NAMALWA (cell line): Measurements from ENCODE around the gene SENP1.

Experiments used
- DNase-seq: peaks from one replicate; pipeline ENCODE4 v3.0.0-alpha.2; 2015; ENCODE audit warnings: low spot score

SENP1 gene

GRCh38 chr12:48067250-48067938 is 38.5 kb downstream of the SENP1 start:
- DNase-seq: no peak

DNA sequence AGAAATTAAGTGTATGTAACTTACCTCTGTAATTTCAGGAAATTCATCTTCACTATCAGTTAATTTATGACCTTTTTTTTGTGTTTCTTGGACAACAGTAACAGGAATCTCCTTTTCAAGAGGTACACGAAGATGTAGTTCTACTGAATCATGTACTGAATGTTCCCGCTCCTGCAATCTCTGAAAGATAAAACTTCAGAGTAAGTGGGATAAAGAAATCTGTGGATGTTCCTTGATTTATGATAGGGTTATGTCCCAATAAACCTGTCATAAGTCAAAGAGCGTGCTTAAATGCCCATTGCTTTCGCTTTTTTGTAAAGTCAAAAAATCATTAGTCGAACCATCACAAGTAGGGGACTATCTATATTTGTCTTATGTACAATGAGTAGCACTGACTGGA is 40.8 kb downstream of the SENP1 start:
- no peak for DNase-seq

DNA sequence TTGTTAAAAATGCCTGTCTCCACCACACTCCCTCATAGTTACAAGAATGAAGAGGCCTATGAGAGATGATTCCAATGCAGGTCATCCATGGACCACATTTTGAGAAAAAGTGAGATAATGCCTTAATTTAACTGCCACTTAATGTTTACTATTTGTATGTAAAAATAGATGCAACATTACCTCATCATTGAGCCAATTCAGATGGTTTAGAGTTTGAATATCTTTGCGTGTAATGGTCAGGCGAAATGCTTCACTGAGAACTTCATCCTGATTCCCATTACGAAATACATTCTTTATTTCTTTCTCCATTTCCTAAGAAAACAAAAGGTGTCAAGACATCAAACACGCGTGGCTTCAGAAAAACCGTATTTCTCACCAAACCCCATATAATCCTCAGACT is 42.3 kb downstream of the SENP1 start:
- no peak for DNase-seq

- no peak for DNase-seq
Measured at GRCh38 chr12:48061938-48062719, 43.8 kb downstream of the SENP1 start.

DNA sequence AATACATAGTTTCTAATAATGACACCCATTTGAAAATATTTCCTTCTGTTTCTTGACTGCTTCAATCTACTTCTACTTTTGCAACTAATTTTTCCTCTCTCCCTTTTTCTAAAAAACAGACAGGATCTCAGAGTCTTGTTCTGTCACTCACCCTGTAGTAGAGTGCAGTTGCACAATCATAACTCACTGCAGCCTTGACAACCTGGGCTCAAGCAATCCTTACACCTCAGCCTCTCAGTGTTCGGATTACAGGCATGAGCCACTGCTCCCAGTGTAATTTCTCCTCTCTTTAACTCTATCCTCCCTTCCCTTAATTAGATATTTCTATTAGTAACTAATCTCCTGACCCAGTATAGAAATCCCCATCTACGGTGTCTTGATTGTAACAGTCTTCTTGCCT is 45.4 kb downstream of the SENP1 start:
- no peak for DNase-seq

GRCh38 chr12:48058771-48059170 is 47.1 kb downstream of the SENP1 start:
- no peak for DNase-seq

DNA sequence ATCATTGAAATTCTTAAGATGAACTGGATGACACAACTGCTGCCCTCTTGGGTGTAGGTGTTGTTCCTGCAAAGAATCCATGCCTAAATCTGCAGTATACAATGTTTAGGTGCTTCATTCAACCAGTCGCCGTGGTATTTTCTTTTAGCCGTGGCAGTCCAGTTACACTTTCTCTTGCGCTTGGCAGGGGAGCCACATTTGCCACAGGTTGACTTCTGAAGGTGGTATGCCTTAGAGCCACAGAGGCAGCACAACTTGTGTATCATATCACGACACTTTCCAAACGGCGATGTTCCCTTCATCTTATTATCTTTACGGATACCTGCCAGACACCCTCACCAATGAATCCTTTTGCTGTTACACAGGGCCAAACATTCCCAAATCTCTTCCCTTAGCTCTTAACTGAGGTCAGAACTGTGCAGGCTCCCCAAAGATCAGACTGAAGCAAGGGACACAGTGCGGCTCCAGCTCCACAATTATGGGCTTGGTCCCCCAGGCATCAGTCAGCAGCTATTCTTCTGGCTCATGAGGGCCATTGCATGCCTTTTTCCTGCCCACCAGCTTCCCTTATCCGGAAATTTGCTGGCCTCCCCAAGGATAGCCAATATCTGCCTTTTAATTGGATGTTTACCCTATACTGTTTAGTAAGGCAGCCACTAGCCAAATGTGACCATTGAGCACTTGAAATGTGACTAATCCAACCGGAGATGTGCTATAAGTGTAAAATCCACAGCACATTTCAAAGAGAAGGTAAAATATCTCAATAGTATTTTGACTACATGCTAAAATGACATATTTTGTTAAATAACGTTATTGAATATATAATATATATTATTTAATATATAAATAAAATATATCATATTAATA is 50.7 kb downstream of the SENP1 start:
- DNase-seq: no peak

DNA sequence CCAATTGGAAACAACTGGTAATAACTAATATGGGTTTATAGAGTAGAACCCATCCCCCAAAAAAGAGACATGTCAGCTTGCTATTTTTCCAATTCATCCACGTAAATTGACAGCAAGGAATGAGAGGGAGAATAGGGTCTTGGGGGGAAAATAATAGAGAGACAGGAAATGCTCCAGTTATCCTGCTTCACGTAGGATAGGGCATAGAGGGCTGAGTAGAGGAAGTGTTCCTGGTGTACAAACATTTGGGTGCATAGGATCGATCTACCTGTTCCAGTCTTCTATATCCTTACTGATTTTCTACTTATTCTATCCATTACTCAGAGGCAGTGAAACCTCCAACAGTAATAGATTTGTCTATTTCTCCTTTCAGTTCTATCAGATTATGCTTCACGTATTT is 52.0 kb downstream of the SENP1 start:
- no peak for DNase-seq

DNA sequence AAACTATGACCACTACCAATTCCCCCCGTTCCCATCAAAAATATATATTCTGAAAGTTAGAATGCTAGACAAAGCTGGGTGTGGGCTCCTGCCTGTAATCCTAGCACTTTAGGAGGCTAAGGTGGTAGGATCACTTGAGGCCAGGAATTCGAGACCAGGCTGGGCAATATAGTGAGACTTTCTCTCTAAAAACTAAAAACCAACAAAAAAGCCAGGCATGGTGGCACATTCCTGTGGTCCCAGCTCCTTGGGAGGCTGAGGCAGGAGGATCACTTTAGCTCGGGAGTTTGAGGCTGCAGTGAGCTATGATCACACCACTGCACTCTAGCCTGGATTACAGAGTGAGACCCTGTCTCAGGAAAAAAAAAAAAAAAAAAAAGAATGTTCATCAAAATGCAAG is 52.8 kb downstream of the SENP1 start:
- DNase-seq: no peak

DNA sequence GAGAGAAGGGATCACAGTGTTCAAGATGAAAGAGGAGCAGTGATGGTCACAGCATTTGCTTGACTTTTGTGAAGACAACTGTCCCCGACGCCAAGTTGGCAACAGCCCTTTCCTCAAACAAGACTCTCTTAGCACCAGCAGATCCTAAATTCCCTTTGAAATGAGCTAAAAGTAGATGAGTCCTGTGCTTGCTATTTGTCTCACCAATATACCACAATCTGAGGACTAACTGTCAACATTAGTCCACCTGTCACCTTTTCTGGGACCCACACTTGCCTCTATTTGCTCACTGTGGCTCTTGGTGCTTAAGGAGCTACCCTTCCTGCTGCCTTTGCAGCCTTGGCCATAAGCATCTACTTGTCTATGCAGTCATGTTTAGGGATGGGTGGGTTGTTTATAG is 54.2 kb downstream of the SENP1 start:
- no peak for DNase-seq

DNA sequence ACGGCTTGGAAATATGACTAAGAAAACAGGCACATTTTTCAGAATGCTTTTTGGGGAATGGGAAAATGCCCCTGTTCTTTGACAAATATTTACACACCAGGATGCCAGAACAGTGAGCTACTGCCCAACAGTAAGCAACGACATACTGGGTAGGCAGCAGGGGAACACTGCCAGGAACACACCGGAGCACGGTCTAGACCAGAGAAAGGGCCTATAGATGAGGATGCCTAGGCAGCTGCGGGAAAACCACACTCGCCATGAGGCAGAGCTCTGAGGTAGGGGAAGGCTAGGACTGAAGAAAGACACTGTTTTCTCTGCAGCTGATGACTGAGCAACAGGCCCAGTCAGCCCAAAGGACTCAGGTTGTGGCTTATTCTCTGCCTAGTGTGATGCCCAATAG is 55.7 kb downstream of the SENP1 start:
- DNase-seq: no peak

DNA sequence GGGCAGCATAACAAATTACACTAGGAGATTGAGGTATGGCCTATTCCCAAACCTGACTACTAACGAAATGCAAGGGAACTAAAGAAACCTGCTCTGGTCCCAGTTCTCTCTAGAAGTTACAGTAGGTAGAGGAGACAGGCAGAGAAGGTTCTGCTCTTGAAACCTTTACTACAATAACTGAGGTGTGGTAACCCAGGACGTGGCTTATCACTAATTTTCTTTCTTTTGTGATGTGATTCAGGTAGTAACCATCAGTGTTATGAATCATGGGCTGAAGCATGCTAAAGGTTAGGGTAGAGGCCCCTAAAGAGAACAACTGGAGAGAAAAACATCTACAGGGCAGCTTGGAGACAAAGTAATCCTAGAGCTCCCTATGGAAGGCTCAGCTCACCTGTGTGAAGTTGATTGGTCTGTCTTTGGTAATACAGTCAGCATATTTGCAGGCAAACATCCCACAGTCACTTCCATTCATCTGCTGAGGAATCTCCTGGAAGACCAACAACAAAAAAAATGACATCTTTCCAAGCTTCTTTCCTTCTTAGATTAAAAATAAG is 59.8 kb downstream of the SENP1 start:
- no peak for DNase-seq

GRCh38 chr12:48045061-48045846 is 60.6 kb downstream of the SENP1 start:
- DNase-seq: no peak

GRCh38 chr12:48044396-48044795 is 61.5 kb downstream of the SENP1 start:
- DNase-seq: no peak

DNA sequence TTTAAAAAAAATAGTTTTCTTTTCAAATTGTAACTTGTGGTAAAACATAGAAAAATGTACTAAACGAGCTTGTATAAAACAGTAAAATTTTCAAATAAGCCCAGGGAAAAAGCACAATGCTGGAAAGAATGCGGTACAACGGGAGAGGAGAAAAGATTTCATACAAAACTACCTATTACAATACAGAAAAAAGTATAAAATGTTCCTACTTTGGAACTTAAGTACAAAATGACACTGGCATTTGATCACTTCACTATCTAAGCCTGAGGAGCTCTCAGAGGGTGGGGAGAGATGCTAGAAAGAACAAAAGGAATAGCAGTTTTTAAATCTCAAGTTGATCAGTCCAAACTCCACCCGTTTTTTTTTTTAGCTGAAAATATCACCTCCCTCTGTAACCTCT is 62.1 kb downstream of the SENP1 start:
- DNase-seq: no peak

- DNase-seq: no peak
Measured at GRCh38 chr12:48041591-48042423, 64.1 kb downstream of the SENP1 start.

GRCh38 chr12:48040354-48040753 is 65.5 kb downstream of the SENP1 start:
- DNase-seq: no peak

GRCh38 chr12:48039151-48039550 is 66.7 kb downstream of the SENP1 start:
- no peak for DNase-seq

DNA sequence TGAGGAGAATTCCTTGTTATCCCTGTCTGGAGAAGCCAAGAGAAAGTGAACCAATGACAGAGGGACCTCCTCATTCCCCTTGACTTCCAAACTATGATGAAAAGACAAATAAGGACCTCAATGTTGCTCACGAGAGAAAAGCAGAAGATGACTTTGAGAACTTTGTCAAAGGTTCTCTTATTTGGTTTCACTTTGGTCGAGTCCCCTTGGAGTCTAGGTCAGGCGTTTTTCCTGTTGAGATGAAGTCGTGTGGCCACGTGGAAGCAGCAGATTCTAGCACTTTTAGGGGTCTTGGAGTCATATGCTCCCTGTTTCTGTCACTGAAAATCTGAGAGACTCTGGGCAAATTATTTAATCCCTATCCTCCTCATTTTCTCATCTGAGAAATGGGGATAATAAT is 67.8 kb downstream of the SENP1 start:
- peak; percentile 17 for DNase-seq

DNA sequence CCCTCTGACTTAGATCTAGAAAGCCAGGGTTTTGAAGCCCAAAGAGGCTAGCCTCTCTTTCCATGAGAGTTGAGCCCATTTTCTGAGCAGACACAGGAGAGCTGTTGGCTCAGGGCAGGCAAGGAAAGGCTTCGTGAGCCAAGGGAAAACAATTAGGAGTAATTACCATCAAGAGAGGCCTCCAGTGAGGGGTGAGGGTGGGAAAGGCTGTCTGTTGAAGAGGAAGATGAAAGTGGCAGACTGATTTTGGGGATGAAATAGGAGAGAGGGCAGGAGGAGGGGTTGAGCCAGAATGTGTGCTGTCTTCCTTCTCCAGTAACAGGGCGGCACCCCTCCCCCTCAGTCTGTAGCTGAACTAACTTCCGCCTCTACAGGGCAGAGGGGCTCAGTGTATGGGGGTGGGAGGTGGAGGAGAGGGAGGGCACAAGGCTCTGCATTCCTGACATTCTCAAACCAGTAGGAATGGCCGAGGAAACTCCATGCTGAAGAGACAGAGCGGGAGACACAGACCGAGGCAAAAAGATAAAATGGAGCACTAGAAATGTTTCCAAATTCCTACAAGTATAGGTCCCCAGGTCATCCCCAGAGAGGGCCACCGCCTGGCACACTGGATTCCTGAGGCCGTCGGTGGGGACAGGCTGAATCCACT is 68.5 kb downstream of the SENP1 start:
- no peak for DNase-seq
